GM19035 (cell line): ENCODE measurements around the gene METTL1.
"Not testable (repeated sequence)": the region's sequence is repeated elsewhere in the genome, so short reads cannot be mapped to it uniquely, and the experiment has no call there.

Experiments used
- ATAC-seq: cut with Tn5 transposase; IDR thresholded peaks from one replicate; pipeline ENCODE4 v1.9.1; 2021; ENCODE audit not compliant: unreplicated experiment

METTL1 gene

DNA sequence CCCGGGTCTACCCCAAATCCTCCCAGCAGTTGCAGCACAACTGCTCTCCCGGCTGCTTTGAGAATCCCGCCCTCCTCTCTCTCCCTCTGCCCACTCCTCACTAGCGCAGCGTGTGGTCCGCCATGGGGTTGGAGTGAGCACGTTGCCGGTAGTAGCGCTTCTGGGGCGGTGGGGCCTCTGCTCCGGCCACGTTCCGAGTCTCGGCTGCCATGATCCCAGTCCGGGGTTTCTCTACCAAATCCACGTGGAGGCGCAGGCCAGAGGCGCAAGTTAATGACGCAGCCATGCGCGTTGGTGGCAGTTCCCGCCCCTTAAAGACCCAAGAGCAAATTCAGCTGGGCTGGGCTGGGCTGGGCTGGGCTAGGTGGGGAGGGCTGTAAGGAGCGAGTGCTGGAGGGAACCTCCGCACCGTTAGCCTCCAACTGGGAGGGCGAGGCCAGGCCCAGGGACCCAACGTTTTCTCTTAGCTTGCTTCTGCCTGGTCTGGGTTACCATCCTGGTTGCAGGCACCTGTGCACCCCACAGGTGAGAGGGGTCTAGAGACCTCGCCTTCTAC lies at the start of gene METTL1:
Gene METTL1, minus strand, starts transcription at position 233 of the 556 bp plus-strand sequence. Its CDS starts 22 bp downstream, at position 211.
- ATAC-seq = peak; percentile 86

- ATAC-seq = not testable (repeated sequence)
Measured at GRCh38 chr12:57821015-57821414, 49.1 kb upstream of the METTL1 start.

GRCh38 chr12:57820119-57820518 lies 48.2 kb upstream of the METTL1 start:
- ATAC-seq = not testable (repeated sequence)

GRCh38 chr12:57817990-57818331 lies 46.1 kb upstream of the METTL1 start:
- ATAC-seq = not testable (repeated sequence)

DNA sequence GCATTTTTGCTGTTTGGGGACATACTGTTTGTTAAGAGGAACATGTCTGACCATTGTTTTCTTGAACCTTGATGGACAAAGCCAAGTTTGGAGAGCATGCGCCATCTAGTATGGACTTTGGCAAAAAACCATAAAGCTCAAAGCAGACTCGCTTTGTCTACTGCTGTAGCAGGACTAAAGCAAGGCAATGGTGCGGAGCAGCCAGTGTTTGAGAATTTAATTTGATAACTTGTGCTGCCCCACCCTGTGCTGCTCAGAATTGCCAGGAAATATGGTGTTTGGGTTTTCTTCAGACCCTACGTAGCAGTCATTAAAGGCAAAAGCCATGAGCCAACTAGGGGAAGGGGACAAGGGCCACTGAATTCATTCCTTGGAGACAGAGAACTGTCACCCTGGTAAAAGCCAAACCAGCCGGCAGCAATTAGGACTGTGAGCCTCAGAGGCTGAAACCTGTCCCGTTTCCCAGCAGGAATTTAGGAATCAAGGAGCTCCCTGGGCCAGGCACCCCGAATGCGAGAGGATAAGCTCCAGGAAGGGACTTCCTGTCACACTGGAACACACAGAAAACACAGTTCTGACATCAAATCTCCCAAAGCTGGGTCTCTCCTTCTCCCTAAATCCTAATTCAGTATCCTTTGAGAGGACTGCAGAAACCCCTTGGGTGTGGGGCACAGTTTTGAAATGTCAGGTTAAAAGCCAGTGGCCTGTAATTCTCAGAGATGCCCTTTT lies 45.5 kb upstream of the METTL1 start:
- ATAC-seq = no peak

GRCh38 chr12:57816855-57817151 lies 44.9 kb upstream of the METTL1 start:
- ATAC-seq = no peak

DNA sequence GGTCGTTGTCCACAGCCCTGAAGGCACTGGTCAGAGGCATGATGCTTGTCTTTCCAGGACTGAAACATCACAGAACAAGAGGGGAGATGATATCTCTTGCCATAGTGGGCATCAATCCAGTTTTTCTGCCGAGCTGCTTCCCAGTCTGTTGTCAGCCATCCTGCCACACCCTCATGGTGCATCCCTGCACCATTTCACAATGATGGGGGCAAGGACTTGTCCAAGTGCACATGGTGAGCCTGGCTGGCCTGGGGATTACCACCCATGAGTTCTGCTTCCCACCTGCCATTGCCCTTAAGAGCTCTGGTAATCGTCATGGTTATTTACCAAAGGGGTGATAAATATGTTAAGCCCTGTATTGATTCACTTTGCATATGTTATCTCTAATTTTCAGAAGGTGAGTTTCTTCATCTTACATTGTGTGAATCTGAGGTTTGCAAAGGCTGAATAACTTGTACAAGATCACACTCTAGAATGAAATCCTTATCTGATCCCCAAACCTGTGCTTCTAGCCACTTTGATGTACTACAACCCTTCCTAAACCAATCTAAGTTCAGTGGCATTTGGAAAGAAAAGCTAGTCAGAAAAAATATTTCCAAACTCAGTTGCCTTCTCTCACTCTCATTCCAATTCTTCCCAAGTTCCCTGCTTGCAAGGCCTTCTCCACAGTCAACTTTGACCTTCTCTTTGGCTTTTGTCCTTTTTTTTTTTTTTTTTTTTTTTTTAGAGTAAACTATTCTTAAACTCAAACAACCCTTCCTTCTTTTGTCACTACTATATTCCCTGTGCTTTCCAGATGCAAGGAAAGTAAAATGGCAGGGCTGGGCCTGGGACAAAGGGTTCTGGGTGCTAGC lies 44.3 kb upstream of the METTL1 start:
- no peak for ATAC-seq

DNA sequence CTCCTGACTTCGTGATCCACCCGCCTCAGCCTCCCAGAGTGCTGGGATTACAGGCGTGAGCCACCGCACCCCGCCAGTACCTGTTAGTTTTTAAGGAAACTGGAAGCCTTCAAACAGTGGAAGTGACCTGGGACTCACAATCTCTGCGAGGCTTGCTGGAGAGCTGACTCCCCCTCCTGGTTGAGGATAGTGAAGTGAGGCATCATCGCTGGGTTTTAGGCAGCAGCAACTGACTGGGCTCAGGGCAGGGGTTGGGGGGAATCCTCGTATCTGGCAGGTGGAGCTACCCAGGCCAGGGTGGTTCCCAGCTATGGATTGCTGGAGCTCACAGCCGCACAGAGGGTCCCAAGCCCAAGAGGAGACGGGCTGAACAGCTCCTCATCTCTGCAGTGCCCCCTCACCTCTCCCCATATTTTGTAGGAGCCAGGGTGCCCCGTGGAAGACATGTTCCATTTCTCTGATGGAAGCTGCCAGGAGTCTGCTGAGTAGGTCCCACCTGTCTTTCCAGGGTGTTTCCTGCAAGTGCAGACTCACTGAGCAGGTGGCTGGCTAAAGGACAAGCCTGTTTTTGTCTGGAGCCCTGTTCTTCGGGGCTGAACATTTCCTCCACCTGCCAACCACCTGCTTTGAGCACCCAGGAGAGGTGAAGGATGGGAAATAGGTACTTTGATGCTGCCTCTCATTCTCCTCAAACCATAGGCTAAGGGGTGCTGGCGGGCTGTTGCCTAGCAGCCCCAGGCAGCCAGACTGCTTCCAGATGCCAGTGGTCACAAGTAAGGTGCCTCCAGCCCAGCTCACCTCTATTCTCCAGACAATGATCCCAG lies 43.5 kb upstream of the METTL1 start:
- ATAC-seq = no peak

DNA sequence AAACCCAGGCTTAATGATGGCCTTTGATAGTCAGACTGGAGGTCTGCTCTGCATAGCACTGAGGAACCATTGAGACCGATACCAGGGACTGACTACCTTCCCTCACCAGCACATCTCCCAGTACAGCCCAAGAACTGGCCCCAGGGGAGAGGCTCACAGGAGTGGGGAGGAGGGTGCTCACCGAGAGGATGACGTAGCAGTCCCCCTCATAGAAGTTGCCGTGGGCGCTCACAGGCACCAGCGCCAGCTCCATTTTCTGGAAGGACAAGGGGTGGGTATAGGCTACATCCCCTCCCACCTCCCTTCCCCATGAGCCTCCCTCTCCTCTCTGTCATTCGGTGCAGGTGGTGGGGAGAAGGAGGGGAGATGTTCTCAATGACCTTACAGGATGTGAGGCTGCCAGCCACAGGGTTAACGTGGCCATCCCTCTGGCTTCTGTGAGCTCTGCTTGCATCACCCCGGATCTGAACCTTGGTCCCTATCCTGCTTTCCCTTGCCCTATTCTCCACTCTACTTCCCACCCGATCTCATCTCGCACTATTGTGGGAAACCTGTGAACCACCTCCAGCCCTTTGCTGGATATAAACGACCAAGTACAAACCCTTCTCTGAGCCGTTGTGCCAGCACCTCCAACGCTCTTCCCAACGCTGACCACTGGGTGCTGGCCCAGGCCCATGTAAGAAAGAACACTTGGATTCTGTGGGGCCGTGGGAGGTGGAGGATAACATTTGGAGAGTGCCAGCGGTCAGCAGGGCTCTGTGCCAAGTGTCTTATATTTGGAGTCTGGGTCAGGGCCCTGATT lies 42.3 kb upstream of the METTL1 start:
- ATAC-seq = no peak

DNA sequence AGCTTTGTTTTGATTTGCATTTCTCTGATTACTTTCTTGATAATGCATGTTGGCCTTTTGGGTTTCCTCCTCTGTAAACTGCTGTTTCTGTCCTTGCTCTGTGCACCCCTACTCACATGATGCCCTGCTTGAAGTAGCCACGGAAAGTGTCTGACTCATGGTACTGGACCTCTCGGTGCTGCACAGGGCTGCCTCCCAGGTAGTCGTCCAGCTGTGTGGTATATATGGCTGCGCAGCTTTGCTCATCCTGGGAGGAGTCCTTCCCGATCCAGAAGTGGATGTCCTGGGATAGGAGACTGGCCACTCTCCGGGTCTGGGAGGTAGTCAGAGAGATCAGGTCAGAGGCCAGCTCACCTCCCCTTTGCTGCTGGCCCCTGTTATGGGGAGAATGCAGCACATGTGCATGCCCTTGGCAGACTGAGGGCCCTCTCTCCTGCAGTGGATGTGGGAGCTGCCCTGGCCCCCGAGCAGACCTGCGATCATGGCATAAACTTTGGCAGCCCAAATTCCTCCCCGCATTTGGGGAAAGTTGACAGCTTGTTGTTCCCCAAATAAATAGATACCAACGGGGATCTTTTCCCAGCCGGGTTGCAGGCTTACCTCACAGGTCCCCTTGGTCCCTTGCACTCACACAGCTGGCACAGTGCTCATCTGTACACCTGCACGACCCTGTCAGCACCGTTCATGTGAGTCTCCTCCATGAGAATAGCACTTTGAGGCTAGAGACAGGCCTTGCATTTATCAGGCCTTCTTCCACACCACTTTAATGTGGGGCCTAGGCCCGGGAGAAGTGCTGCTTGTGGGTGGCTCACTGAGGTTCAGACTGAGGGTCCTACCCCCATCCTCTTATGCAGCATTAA lies 41.4 kb upstream of the METTL1 start:
- ATAC-seq = no peak

DNA sequence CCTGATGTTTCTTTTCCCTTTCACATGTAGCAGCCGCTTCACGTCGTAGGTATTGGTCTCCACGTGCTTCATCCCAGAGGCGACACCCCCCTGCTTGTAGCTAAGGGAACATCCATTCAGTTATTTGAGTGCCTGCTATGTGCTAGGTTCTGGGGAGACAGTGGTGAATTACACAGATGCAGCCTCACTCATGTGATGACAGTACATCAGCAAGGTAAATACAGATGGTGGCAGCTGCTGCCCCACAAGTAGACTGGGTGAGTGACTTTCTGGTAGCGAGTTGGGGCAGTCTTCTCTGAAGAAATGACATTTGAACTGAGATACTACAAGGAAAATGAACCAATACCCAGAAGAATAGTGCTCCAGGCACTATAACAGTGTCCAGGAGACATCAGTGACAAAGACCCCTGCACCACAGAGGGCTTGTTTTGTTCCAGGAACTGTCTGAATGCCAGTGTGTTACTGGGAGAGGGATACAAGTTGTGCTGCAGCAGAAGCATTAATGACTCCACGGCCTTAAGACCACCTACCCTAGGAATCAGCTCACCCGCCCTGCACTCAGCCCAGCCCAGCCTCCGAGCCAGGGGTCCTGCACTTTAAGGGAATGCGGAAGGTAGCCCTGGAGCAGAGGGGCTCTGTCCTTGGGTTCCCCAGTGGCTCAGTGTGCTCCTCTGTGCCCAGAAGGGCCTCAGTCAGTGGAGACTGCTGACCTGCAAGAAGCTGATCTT lies 39.3 kb upstream of the METTL1 start:
- no peak for ATAC-seq

GRCh38 chr12:57810450-57810849 lies 38.5 kb upstream of the METTL1 start:
- no peak for ATAC-seq

DNA sequence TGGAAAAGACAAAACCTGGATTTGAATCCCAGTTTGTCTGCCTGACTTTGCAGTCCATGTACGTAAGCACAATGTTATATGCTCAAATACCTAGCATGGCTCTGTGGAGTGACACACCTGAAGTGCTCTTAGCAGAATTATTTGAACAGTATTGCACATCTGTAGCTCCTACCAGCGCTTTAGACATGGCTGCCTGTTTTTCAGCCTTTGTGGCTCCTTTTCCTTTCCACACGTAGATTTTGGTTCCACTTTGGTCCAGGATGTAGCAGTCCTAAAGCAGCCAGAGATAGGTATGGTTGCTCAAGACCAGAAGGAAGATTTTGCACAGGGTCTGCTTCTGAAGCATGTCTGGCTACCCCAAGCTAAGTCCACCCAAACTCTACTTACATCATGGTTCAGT lies 37.5 kb upstream of the METTL1 start:
- no peak for ATAC-seq

- ATAC-seq = no peak
Measured at GRCh38 chr12:57808351-57808750, 36.4 kb upstream of the METTL1 start.

- ATAC-seq = no peak
Measured at GRCh38 chr12:57807285-57807684, 35.4 kb upstream of the METTL1 start.

GRCh38 chr12:57806677-57807076 lies 34.8 kb upstream of the METTL1 start:
- no peak for ATAC-seq

GRCh38 chr12:57803319-57803893 lies 31.5 kb upstream of the METTL1 start:
- no peak for ATAC-seq

DNA sequence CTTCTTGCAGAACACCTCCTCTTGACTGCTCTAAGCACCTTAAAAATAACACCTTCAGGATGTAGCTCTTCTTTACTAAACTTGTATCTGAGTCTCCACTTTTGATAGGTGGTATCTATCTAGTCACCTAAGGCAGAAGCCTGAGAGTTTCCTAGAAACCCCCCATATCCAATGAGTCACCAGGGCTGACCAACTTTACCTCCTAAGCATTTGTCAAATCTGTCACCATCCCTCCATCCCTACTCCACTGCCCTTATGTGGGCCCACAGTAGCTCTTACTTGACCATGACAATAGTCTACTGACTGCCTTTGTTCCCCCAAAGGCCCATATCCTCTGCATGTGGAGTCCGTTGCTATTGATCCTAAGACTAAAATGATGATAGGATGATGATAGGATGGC lies 30.7 kb upstream of the METTL1 start:
- no peak for ATAC-seq

GRCh38 chr12:57800965-57801364 lies 29.1 kb upstream of the METTL1 start:
- ATAC-seq = no peak
